Urinary bladder (tissue), 4 donors: ENCODE results near the gene FNBP1L. TPM values are rescaled to one million over a fixed set of nuclear protein-coding genes. Genes with fewer than 3 reads are reported as not detected.

ENCODE experiments used
- DNase-seq: peaks from one replicate; pipeline ENCODE4 v3.0.0-alpha.2; 2015; ENCODE audit errors: extremely low spot score
- H3K27ac ChIP-seq: one replicate; pipeline ENCODE4 v1.5.1; 2013; ENCODE audit warnings: low read depth, mild to moderate bottlenecking, moderate library complexity
- H3K36me3 ChIP-seq: one replicate; pipeline ENCODE4 v1.6.1; 2013; ENCODE audit warnings: mild to moderate bottlenecking, moderate library complexity; ENCODE audit not compliant: insufficient read depth
- H3K4me1 ChIP-seq: one replicate; pipeline ENCODE4 v1.6.1; 2013; ENCODE audit warnings: mild to moderate bottlenecking, moderate library complexity; ENCODE audit not compliant: insufficient read depth
- H3K4me3 ChIP-seq: one replicate; pipeline ENCODE4 v1.5.1; 2013; ENCODE audit warnings: low read depth, low read length
- WGBS: extraction: QIAGEN DNeasy Blood & Tissue Kit; methylation state at CpG from one replicate; pipeline ENCODE4 v1.1.7; 2013; 5-methylcytosine and 5-hydroxymethylcytosine counted together
- polyA plus RNA-seq: library from polyadenylated mRNA; stranded (reverse); fragments of 200-250 nt; gene quantifications from one replicate; pipeline ENCODE4 v1.2.3, GENCODE V29; 2013
- total RNA-seq: library from RNA; depleted of rRNA; stranded (reverse); fragments of >200 nt; gene quantifications from one replicate; pipeline ENCODE4 v1.2.3, GENCODE V29; 2014
- donor health status: healthy with polysubstance abuse.
- donor health status: healthy.

Gene FNBP1L
- total and polyA plus RNA-seq, 2 donors = 11.6 to 71.4 TPM

DNA sequence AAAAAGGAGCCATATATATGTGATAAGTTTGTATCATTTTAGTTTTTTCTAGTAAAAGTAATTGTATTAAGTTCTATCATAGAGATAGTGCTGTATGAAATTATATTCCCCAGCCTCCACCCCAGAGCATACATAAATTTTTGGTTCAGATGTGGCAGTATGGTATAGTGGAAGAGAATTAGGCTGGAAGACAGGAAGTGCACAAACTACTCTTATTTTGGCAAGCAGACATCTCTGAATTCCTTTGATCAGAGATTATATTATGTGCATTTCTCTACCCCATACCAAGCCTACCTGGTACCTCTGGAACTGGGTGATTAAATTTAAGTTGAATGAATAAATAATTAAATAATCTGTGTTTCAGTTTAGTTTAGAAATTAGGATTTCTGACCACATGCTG is 55.9 kb downstream of the FNBP1L start:
- DNase-seq = no peak
- H3K36me3 ChIP-seq = no peaks in the 10 kb centered on the region
- no peak overlapping the region for H3K4me3 ChIP-seq
- peaks cover 2% of the 10 kb centered on the region for H3K4me1 ChIP-seq
- no peak overlapping the region for H3K27ac ChIP-seq

DNA sequence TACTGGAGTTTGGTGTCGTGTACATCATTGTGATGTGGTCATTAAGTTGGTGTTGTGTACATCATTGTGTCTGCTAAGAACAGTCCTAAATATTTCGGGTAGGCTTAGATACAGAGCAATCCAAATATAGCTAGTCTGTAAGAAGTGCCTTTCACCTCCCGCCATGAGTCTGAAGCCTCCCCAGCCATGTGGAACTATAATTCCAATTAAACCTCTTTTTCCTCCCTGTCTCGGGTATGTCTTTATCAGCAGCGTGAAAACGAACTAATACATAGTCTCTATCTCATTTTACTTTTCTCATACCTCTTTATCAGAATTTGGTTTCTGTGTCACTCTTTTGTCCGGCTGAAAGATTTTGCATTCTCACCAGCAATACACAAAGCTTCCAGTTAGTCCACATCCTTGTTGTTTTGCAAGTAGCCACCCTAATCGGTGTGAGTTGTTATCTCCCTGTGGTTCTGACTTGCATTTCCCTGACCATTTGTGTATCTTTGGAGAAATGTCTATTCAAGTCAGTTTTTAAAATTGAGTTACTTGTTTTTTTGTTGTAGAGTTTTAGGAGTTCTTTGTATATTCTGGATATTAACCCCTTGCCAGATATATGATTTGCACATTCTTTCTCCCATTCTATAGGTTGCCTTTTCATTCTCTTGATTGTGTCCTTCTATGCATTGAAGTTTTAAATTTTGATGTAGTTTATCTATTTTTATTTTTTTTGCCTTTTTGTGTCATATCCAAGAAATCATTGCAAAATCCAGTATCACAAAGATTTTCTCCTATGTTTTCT is 56.5 kb downstream of the FNBP1L start:
- H3K27ac ChIP-seq = no peak overlapping the region
- DNase-seq = no peak
- WGBS = 88% methylated on average over 8 of the region's 8 CpGs
- H3K4me1 ChIP-seq = peaks cover 2% of the 10 kb centered on the region
- H3K4me3 ChIP-seq = no peak overlapping the region
- H3K36me3 ChIP-seq = no peaks in the 10 kb centered on the region

DNA sequence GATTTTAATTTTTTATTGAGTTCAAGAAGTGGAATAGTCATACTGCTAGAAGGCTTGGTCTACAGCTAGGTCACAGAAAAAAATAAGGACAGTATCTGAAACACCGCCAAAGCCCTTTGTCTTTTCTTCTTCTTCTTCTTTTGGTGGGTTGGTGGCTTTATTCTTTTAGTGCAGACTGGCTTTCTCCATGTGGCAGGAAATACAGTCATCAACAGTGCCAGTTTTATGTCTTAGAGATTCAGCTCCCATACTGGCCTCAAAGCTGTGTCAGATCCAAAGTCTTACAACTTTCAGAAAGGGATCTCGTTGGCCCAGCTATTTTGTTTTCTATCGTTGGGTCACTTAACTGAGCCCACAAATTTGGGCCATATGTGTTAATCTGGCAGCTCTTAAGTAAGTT is 58.2 kb downstream of the FNBP1L start:
- no peak for DNase-seq
- Histone ChIP-seq H3K4me1 (peaks cover 2% of the 10 kb centered on the region), H3K27ac (no peak overlapping the region), H3K4me3 (no peak overlapping the region), H3K36me3 (no peaks in the 10 kb centered on the region)
- WGBS = 83% methylated on average over 3 of the region's 3 CpGs

DNA sequence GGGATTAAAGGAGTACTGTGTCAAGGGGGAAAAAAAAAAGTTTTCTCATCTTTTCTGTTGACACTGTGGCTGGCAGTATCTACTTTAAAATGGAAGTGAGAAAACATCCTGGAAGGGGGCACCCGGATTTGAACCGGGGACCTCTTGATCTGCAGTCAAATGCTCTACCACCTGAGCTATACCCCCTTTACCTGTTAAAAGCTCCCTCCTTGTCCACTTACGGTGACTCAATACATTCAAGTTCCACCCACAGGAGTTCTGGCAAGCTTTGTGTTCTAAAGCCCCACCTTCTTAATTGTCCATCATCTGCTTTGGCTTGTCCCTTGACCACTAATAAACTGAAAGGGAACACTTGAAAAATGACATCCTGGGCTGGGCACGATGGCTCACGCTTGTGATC is 68.2 kb downstream of the FNBP1L start:
- no peaks in the 10 kb centered on the region for H3K36me3 ChIP-seq
- no peaks in the 10 kb centered on the region for H3K4me1 ChIP-seq
- no peak overlapping the region for H3K4me3 ChIP-seq
- 93% methylated on average over 5 of the region's 5 CpGs for WGBS
- no peak overlapping the region for H3K27ac ChIP-seq
- DNase-seq = no peak

DNA sequence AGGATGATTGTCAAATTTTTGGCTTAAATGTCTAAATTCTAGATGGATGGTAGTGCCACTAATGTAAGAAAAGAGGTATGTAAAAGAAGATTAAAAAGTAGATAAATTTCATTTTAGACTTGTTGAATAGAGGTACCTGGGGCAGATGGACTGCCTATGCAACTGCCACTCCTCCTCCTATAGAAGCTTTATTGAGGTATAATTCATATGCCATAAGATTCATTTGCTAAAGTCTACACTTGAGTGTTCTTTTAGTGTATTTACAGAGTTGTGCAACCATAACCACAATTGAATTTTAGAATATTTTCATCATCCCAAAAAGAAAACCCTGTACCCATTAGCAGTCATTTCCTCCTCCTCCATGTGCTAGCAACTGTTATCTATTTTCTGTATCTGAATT is 70.6 kb downstream of the FNBP1L start:
- no peaks in the 10 kb centered on the region for H3K4me1 ChIP-seq
- H3K36me3 ChIP-seq = no peaks in the 10 kb centered on the region
- H3K4me3 ChIP-seq = no peak overlapping the region
- DNase-seq = no peak
- H3K27ac ChIP-seq = no peak overlapping the region

DNA sequence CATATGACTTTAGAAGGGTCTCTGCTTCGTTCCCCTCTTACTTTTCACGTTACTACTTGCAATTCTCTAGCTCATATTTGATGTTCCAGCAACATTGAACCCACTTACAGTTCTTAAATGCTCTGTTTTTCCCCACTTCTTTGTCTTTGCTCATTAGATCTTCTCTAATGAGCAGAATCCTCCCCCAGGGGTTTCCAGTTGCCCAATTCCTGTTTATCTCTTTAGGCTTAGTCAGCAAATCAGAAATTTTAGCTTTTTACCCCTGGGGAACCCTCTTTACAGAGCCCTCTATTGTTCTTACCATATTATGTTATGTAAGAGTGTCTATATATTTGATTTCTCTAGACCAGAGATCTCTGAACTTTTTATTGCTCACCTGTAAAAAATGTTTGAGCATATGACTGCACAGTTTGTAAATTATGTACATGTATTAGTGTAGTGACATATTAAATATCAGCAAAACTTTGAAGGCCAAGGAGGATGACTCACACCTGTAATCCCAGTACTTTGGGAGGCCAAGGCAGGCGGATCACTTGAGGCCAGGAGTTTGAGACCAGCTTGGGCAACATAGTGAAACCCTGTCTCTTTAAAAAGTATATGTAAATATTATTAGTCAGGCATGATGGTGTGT is 71.4 kb downstream of the FNBP1L start:
- Histone ChIP-seq H3K27ac (no peak overlapping the region), H3K4me3 (no peak overlapping the region), H3K36me3 (no peaks in the 10 kb centered on the region), H3K4me1 (no peaks in the 10 kb centered on the region)
- no peak for DNase-seq
- 64% methylated on average over 3 of the region's 3 CpGs for WGBS

DNA sequence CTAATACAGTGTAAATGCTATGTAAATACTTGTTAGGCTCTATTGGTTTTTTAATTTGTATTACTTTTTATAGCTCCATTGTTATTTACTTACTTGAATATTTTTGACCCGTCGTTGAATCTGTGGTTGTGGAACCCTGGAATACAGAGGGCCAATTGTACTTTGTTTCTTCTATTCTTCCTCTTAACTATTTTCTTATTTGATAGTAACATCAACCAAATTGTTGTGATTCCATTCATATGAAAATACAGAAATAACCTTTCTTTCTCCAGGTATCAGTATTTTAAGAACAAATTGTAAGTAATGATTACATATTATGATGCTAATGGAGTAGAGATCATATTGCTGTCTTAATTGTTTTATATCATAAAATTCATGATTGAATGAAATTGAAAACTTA is 73.7 kb downstream of the FNBP1L start:
- 93% methylated on average over 2 of the region's 2 CpGs for WGBS

DNA sequence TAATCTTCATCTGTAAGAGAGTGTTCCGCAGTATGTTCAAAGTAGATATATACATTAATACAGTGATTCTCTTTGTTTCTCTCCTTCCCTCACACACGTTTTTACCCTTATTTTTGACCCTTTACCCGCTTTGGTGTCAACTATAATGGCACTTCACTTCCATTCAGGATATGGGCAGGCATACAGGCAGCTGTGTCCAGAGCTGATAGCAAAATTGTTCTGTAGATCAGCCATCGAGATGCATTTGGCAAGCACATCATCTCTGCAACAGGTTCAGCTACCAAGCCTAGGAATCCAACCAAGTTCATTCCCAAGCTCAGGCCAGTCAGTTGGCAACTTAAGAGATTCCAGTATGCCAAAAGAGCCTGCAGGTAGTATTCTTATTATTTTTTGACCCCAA is 74.8 kb downstream of the FNBP1L start:
- no peak for DNase-seq
- H3K36me3 ChIP-seq = no peaks in the 10 kb centered on the region
- WGBS = 86% methylated on average over 4 of the region's 4 CpGs
- no peak overlapping the region for H3K27ac ChIP-seq
- H3K4me3 ChIP-seq = no peak overlapping the region
- H3K4me1 ChIP-seq = no peaks in the 10 kb centered on the region

More for the DNA sequence above, 73.7 kb downstream of the FNBP1L start:
- H3K4me1 ChIP-seq = no peaks in the 10 kb centered on the region
- H3K27ac ChIP-seq = no peak overlapping the region
- no peaks in the 10 kb centered on the region for H3K36me3 ChIP-seq
- DNase-seq = no peak
- H3K4me3 ChIP-seq = no peak overlapping the region

DNA sequence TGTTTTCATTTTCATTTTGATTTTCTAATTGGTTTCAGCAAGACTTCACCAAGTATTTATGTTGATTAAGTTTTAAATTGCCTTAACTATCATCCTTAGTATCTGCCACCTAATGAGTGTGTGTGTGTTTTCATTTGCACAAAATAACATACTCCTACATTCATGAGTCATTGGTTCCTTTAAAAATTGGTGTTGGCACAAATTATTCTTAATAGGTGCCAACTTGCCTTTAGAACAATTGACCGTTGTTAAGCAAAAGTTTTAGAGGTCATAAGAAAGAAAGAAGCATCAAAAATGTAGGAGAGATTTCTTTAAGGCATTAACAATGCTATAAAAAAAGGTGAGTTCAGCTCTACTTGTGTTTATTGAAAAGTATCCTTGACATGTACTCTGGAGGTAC is 77.5 kb downstream of the FNBP1L start:
- no peaks in the 10 kb centered on the region for H3K36me3 ChIP-seq
- no peak overlapping the region for H3K27ac ChIP-seq
- H3K4me3 ChIP-seq = no peak overlapping the region
- H3K4me1 ChIP-seq = no peaks in the 10 kb centered on the region
- no peak for DNase-seq
- WGBS = 77% methylated on average over 1 of the region's 1 CpG

DNA sequence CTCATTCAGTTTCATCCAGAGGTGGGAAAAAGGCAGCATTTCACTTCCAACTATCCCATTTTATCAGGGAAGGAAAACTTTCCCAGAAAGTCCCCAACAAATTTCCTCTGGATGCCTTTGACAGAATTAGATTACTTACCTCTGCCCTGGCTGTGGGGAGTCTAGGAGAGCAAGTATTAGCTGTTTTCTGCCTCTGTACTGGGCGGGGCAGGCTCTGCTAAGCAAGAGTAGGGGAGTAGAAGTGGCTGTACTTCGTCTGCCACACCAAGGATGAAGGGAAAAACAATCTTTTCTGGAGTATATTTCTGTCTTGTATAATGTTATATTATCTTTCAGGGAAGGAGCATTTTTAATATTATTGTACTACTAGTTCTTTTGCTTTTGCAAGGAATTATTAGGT is 78.5 kb downstream of the FNBP1L start:
- Histone ChIP-seq H3K27ac (no peak overlapping the region), H3K4me1 (no peaks in the 10 kb centered on the region), H3K36me3 (no peaks in the 10 kb centered on the region), H3K4me3 (no peak overlapping the region)
- no peak for DNase-seq
- WGBS = 87% methylated on average over 2 of the region's 2 CpGs

DNA sequence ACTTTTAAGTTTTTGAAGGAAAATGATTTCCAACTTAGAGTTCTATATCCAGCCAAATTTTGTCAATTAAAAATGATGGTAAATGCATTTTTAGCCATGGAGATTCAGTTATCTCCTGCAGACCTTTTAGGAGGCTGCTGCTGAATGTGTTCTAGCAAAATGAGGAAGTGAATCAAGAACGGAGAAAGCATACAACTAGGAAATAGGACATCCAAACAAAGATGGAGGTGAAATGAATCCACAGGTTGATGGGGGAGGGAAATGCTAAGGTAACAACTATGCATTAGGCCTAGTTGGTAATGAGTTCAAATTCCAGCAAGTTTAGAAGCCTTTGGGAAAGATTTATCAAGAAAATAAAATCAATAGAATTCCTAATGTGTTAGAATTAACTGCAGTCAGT is 80.5 kb downstream of the FNBP1L start:
- Histone ChIP-seq H3K27ac (no peak overlapping the region), H3K4me1 (no peaks in the 10 kb centered on the region), H3K36me3 (no peaks in the 10 kb centered on the region), H3K4me3 (no peak overlapping the region)
- WGBS = 81% methylated on average over 1 of the region's 1 CpG
- DNase-seq = no peak

DNA sequence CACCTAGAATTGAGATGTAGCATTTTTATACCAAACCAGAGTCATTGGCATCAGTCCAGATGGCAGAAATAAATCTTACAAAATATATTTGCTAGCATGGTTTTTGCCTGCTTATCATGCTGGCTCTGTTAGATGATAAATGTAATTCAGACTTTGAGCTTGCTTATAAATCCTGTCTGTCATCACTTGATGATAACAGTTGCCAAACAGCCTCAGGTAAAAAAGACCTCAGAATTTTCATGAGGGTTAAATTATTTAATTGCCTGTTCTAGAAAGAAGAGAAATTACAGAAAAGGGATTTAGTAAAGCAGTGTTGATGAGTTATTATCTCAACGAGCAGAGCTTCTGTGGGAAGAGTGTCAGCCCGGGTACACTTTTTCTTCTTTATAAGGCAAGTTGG is 83.3 kb downstream of the FNBP1L start:
- H3K27ac ChIP-seq = no peak overlapping the region
- 40% methylated on average over 2 of the region's 2 CpGs for WGBS
- no peak overlapping the region for H3K4me3 ChIP-seq
- no peaks in the 10 kb centered on the region for H3K36me3 ChIP-seq
- no peaks in the 10 kb centered on the region for H3K4me1 ChIP-seq
- DNase-seq = no peak

DNA sequence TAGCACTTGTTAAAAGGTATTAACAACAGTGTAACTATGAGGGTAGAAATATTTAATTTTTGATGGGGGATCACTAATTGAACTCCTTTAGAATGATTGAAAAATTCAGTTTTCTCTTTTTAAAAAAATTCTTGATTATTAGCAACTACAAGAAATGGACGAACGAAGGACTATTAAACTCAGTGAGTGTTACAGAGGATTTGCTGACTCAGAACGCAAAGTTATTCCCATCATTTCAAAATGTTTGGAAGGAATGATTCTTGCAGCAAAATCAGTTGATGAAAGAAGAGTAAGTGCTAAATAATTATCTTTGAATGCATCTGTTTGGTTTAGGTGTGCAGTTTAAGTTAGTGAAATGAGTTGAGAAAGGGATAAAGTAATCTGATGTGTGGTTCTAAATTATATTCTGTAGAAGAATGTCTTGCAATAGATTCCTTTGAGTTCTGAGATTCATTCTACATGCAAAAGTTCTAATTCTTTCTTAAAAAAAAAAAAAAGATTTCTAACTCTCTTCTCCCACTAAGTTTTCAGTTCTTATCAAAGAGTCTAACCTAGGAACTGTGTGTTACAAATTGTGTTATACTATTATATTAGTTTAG is 85.0 kb downstream of the FNBP1L start:
- Histone ChIP-seq H3K27ac (no peak overlapping the region), H3K4me3 (no peak overlapping the region), H3K36me3 (no peaks in the 10 kb centered on the region)

DNA sequence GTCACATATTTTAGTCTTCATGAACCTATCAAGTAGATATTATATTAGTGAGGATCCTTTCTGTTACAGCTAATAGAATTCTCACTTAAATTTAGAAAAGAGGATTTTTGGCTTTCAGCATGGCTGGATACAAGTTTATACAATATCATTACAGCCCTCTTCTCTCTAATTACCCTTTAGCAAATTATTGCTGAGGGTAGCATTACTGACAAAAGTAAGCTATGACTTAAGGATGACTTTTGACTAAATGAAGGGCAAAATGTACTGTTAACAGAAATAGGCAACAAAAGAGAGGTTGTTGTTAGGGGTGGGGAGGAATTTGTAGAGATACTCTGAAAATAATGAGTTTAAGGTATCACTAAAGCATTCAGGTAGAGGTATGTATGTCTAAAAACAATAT is 85.8 kb downstream of the FNBP1L start:
- H3K36me3 ChIP-seq = no peaks in the 10 kb centered on the region
- H3K4me1 ChIP-seq = no peaks in the 10 kb centered on the region
- H3K4me3 ChIP-seq = no peak overlapping the region
- H3K27ac ChIP-seq = no peak overlapping the region
- no peak for DNase-seq

More for the DNA sequence above, 85.0 kb downstream of the FNBP1L start:
- WGBS = 98% methylated on average over 3 of the region's 3 CpGs
- no peaks in the 10 kb centered on the region for H3K4me1 ChIP-seq
- DNase-seq = no peak
